GM08714 (cell line): ENCODE measurements around the gene ANKDD1B.
"Not testable (repeated sequence)": the region's sequence is repeated elsewhere in the genome, so short reads cannot be mapped to it uniquely, and the experiment has no call there.

ENCODE experiments used
- H3K4me3 ChIP-seq: fragments of 200-500 bp; sonication (Bioruptor generic); 2 replicates; pipeline ENCODE4 v1.5.1; 2014; ENCODE audit warnings: mild to moderate bottlenecking, low read length, inconsistent platforms
- ZNF274 ChIP-seq: IDR thresholded peaks from 2 replicates; pipeline ENCODE4 v1.6.1; 2012; ENCODE audit warnings: mild to moderate bottlenecking, low read depth, low read length

ANKDD1B gene

DNA sequence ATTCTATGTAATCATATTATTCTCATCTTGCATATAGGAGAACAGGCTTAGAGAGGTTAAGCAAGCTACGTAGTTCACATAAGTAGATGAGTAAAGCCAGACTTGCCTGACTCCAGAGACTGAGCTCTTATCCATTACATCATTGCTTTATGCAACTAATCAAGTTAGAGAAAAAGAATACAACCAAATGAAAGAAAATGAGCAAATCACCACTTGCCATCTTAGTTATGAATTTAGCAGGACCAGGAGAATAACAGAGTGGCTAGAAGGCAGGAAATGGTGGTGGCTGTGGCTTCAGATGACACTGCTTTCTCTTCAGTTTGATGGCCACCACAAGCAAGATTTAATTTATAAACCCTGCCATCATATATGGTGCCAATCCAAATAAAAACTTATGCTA lies 79.4 kb downstream of the ANKDD1B start:
- no peak overlapping the region for H3K4me3 ChIP-seq
- no peak for TF ChIP-seq ZNF274

DNA sequence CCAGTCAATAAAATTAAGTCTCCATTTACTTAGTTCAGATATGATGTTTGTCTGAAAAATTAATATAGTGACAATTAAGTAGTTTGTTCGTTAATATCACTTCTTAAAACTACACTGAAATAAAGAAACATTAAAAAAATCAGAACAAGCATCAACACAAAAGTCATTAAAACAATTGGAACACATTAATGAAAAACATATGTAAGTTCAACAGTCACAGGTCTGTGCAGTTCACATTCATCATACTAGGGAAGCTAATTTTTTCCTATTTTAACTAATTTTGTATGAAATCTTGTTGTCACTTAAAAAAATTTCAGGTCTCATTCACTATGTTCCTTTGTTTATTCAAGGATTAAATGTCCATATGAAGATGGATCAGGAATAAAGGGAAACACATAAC lies 83.5 kb downstream of the ANKDD1B start:
- no peak for TF ChIP-seq ZNF274
- no peak overlapping the region for H3K4me3 ChIP-seq

DNA sequence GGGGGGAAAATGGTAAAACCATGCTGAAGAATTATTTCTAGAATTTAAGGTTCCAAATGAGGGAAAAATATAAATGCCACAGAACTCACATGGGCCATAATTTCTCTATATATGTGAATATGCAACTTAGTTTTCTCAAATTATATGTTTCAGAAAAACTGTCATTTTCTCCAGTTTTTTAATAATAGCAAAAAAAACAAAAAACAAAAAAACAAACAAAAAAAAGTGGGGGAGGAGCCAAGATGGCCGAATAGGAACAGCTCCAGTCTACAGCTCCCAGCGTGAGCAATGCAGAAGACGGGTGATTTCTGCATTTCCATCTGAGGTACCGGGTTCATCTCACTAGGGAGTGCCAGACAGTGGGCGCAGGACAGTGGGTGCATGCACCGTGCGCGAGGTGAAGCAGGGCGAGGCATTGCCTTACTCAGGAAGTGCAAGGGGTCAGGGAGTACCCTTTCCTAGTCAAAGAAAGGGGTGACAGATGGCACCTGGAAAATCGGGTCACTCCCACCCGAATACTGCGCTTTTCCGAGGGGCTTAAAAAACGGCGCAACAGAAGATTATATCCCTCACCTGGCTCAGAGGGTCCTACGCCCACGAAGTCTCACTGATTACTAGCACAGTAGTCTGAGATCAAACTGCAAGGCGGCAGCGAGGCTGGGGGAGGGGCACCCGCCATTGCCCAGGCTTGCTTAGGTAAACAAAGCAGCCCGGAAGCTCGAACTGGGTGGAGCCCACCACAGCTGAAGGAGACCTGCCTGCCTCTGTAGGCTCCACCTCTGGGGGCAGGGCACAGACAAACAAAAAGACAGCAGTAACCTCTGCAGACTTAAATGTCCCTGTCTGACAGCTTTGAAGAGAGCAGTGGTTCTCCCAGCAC lies 84.5 kb downstream of the ANKDD1B start:
- not testable (repeated sequence) for H3K4me3 ChIP-seq

DNA sequence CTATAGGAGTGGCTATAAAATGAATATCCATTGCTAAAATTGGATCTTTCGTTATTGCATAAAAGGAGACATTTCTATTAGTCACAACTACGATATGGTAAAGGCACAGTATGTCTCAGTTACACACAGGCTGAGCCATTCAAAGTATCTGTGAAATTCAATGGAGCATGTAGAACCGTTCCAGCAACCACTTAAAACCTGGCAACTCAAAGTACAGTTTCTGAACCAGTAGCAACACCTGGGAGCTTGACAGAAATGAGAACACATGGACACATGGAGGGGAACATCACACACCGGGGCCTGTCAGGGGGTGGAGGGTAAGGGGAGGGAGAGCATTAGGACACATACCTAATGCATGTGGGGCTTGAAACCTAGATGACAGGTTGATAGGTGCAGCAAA lies 90.6 kb downstream of the ANKDD1B start:
- TF ChIP-seq ZNF274 = no peak
- H3K4me3 ChIP-seq = no peak overlapping the region

DNA sequence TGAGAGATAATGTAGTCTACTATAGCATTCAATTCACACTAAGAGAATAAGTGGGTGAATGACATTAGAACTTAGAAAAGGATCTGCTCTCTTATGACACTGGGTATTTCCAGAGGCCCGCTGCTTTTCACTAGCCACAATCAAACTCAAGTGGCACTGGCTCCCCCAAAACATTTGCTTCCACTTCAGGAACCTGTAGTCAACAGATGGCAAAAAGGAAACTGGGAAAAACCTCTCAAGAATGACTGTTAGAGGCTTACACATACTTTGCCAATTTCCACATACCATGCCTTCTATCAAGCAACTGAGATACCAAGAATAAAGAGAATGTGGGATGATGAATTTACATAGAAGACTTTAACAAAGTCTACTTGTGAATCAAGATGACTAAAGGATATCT lies 94.8 kb downstream of the ANKDD1B start:
- no peak overlapping the region for H3K4me3 ChIP-seq
- TF ChIP-seq ZNF274 = no peak

DNA sequence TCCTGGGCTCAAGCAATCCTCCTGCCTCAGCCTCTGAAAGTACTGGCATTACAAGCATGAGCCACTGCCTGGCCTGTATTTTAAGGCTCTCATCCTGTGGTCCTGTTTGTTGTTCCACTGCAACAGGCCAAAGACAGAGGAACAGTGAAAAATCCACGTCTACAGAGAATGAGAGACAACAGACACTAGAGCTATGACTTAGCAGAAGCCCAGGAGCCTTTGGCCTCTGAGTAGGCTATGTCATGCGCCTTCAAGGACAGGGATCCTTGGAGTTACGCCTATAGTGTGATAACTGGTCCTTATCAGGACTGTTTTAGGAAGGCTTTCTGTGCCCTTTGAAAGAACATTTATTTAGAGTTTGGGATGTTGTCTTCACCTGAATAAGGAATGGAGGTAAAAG lies 95.5 kb downstream of the ANKDD1B start:
- H3K4me3 ChIP-seq = no peak overlapping the region
- TF ChIP-seq ZNF274 = no peak

DNA sequence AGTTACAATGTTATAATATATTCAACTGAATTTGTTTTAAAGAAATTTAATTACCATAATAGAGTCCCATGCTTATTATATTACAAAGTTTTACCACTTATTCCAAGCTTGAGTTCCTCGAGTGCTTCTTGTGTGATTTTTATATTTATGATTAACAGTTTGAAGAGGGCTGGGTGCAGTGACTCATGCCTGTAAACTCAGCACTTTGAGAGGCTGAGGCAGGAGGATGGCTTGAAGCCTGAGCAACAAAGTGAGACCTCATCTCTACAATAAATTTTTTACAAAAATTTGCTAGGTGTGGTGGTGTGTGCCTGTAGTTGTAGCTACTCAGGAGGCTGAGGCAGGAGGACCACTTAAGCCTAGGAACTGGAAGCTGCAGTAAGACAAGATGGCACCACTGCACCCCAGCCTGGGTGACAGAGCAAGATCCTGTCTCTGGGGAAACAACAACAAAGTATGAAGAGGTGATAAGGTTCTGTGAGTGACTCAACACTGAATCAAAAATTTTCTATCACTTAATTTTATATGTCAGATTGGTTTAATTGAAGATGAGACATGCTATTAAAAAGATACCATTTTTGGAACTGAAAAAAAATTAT lies 96.8 kb downstream of the ANKDD1B start:
- TF ChIP-seq ZNF274 = no peak
- H3K4me3 ChIP-seq = no peak overlapping the region

DNA sequence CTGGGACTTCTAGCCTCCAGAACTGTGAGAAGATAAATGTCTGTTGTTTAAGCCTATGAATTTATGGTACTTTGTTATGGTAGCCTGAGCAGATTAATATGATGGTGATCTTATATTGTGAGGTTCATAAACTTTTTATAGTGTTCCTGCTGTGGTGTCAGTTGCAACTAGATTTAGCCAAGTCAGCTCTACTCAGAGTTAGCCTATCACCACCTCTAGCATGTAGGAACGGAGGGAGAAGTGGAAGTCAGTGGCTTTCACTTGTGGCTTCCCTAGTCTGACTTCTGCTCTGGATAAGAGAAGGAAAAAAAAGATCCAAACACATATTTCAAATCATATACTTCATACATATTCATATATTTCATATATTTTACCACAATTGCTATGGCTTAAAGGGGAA lies 99.4 kb downstream of the ANKDD1B start:
- H3K4me3 ChIP-seq = no peak overlapping the region
- no peak for TF ChIP-seq ZNF274

DNA sequence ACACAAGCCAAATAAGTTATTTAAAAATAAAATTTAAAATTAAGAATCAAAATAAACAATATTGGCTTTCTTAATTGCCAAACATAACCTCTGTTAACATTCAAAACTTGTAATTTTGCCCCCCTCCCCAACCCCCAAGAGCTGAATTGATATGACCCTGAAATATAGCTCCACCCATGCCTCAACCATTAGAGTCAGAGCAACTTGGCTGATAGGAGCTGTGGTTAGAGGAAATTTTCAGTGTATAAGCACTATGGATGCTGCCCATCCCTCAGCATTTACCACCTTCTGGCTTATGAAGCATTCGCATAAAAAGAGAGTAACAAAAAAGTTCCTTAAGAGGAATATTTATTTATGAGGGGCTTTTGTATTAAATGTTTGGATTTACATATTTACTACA lies 99.9 kb downstream of the ANKDD1B start:
- no peak for TF ChIP-seq ZNF274
- no peak overlapping the region for H3K4me3 ChIP-seq

DNA sequence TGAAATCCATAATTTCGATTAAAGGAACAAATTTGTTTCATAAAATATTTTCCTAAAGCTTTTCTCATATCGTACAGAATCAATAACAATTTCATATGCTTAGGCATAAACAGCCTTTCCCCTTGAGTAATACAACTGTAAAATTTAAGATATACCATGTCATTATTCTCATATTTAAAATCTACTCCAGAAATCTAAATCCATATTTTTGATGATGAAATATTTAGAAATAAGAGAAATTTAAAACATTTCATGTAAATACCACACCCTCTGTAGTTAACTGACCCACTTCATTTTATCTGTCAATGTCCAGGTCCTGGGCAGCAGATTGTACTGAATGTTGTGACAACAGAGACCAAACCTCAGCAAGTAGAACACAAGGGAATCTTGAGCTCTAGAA lies 100.8 kb downstream of the ANKDD1B start:
- no peak for TF ChIP-seq ZNF274
- no peak overlapping the region for H3K4me3 ChIP-seq

DNA sequence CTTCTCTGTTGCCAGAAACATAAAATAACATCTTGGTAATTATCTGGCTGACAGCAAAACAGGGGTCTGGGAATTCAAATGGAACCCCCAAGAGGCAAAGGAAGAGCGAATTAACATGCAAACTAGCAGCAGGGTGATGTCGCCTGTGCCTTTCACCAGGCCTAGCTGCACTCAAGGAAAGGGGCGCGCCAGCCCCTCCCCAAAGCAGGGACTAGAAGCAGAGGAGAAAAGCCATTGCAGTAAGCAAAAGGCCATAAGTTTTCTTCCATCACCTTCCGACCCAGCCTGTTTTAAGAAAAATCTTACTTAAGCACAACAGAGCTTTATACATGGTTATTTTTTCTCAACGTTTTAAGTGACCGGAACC lies 105.4 kb downstream of the ANKDD1B start:
- no peak for TF ChIP-seq ZNF274
- peak overlapping the region; percentile 97 for H3K4me3 ChIP-seq

DNA sequence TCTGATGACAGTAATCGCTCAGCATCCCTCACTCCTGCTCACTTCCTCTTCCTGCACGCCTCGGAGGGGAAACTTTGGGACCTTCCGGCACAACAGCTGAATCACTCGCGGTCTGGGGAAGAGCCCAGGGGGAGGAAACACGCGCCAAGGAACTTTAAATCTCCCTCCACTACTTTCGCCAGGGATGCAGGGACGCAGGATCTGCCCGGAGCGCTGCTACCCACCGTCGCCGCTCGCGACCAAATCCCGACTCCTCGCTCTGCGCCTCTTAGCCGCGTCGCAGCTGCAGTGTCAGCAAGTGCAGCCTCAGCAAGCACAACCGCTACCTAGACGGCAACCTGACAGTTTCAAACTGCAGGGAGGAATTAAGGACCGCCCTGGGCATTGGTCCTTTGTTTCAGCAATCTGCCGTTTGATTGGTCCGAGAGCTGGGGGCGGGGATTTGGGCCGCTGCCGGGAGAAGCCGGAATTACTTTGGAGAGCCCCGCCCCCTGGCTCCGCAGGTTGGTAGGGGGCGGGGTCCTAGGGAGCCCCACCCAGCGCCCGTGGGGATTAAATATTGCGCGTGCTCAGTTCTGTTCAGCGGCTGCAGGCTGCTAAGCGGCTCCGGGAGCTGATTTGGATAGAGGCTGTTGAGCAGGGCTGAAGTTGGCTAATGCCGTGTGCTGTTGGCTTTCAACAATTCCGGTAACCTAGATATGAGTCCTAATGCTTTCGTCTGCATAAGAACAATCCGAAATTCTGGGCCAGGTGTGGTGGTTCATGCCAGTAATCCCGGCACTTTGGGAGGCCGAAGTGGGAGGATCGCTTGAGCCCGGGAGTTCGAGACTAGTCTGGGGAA lies 106.0 kb downstream of the ANKDD1B start, which contains the start of gene POC5:
POC5 (minus strand) TSS at position 356 of the 841 bp plus-strand sequence. CDS start 4,500 bp downstream, outside the sequence.
- peak within 1 kb of the TSS; percentile 97 for H3K4me3 ChIP-seq
- no peak for TF ChIP-seq ZNF274

DNA sequence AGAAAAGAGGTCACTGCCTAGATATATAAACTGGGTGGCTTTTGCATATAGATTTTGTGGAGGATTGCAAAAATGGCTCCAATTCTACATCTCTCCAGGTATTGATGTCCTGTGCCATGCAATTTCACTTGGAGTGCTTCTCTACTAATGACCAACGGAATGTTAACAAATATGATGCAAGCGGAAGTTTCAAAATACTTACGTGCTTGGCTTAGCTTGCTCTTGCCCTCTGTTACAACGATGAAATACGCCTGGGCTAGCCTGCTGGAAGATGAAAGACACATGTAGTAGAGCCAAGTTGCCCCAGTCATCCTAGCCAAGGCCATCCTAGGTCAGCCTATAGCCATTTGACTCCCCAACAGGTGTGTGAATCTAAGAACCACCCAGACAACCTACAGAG lies 109.6 kb downstream of the ANKDD1B start:
- no peak for TF ChIP-seq ZNF274
- H3K4me3 ChIP-seq = no peak overlapping the region
